ENCODE results near the gene N4BP2.
"Not testable (repeated sequence)": the region's sequence is repeated elsewhere in the genome, so short reads cannot be mapped to it uniquely, and the experiment has no call there.

Gene N4BP2

GRCh38 chr4:40056716-40057585 lies at the start of gene N4BP2:
TSS of gene N4BP2 (plus strand) at chr4:40056850. CDS start at chr4:40097341, 40,491 bp downstream.
- DNase-seq = peak; percentile 75 to 79

GRCh38 chr4:40016007-40016406 lies 40.6 kb upstream of the N4BP2 start:
- no peak for DNase-seq

GRCh38 chr4:40020221-40020620 lies 36.4 kb upstream of the N4BP2 start:
- no peak for DNase-seq

GRCh38 chr4:40021116-40021515 lies 35.5 kb upstream of the N4BP2 start:
- not testable (repeated sequence) for DNase-seq

- DNase-seq = not testable (repeated sequence)
Observed at GRCh38 chr4:40024049-40024448, 32.6 kb upstream of the N4BP2 start.

- DNase-seq = no peak
Observed at GRCh38 chr4:40032785-40033184, 23.9 kb upstream of the N4BP2 start.

- no peak for DNase-seq
Observed at GRCh38 chr4:40033613-40034012, 23.0 kb upstream of the N4BP2 start.

- DNase-seq = no peak
Observed at GRCh38 chr4:40038977-40039376, 17.7 kb upstream of the N4BP2 start.

- DNase-seq = no peak
Observed at GRCh38 chr4:40040908-40041307, 15.7 kb upstream of the N4BP2 start.

- no peak for DNase-seq
Observed at GRCh38 chr4:40043786-40044185, 12.9 kb upstream of the N4BP2 start.

- DNase-seq = peak; percentile 32
Observed at GRCh38 chr4:40046311-40046980, 10.2 kb upstream of the N4BP2 start.

GRCh38 chr4:40053161-40053560 lies 3.5 kb upstream of the N4BP2 start:
- DNase-seq = no peak

GRCh38 chr4:40055511-40055862 lies 1.2 kb upstream of the N4BP2 start:
- peak in 1 of 2 donors; percentile 51 for DNase-seq

GRCh38 chr4:40055863-40056715 lies 561 bp upstream of the N4BP2 start:
- peak; percentile 52 to 59 for DNase-seq

- peak; percentile 56 to 66 for DNase-seq
Observed at GRCh38 chr4:40057586-40058091, 989 bp downstream of the N4BP2 start.

GRCh38 chr4:40058121-40058520 lies 1.5 kb downstream of the N4BP2 start:
- no peak for DNase-seq

GRCh38 chr4:40058854-40059253 lies 2.2 kb downstream of the N4BP2 start:
- DNase-seq = no peak

- DNase-seq = no peak
Observed at GRCh38 chr4:40059362-40059761, 2.7 kb downstream of the N4BP2 start.

- DNase-seq = no peak
Observed at GRCh38 chr4:40065010-40065409, 8.4 kb downstream of the N4BP2 start.

- no peak for DNase-seq
Observed at GRCh38 chr4:40066651-40067050, 10.0 kb downstream of the N4BP2 start.

GRCh38 chr4:40070387-40070786 lies 13.7 kb downstream of the N4BP2 start:
- no peak for DNase-seq

GRCh38 chr4:40086421-40086820 lies 29.8 kb downstream of the N4BP2 start:
- DNase-seq = no peak

GRCh38 chr4:40087799-40088366 lies 31.2 kb downstream of the N4BP2 start:
- DNase-seq = no peak
